Upper lobe of left lung (tissue), 6 donors: Measurements from ENCODE around the gene PCCA. TPM values are rescaled to one million over a fixed set of nuclear protein-coding genes. Genes with fewer than 3 reads are reported as not detected.

Experiments used
- ATAC-seq, 2 donors: fragments of 200-7000 bp; cut with Tn5 transposase; one replicate each; pipeline ENCODE4 v1.9.1; 2022; ENCODE audit warnings: mild to moderate bottlenecking in 2 of 2, moderate library complexity in 2 of 2; ENCODE audit not compliant: low FRiP score in 2 of 2
- DNase-seq, 2 donors: peaks; one replicate each; pipeline ENCODE4 v3.0.0-alpha.2; 2019 to 2020
- H3K27ac ChIP-seq, 4 donors: fragments of 200-600 bp; sonication (generic); one replicate each; pipeline ENCODE4 v1.5.1; 2016 to 2019
- H3K27me3 ChIP-seq, 4 donors: fragments of 200-600 bp; sonication (generic); one replicate each; pipeline ENCODE4 v1.5.1; 2017 to 2019
- H3K36me3 ChIP-seq, 4 donors: fragments of 200-600 bp; sonication (generic); one replicate each; pipeline ENCODE4 v1.5.1; 2016 to 2019
- H3K4me1 ChIP-seq, 4 donors: fragments of 200-600 bp; sonication (generic); one replicate each; pipeline ENCODE4 v1.5.1; 2018 to 2019
- H3K4me3 ChIP-seq, 4 donors: fragments of 200-600 bp; sonication (generic); one replicate each; pipeline ENCODE4 v1.5.1; 2017 to 2019; ENCODE audit warnings: mild to moderate bottlenecking in 2 of 4, moderate library complexity in 1 of 4
- H3K9me3 ChIP-seq, 4 donors: fragments of 200-600 bp; sonication (generic); one replicate each; pipeline ENCODE4 v1.5.1; 2018 to 2019
- CTCF ChIP-seq, 6 experiments: fragments of 450-650 bp in 4 of 6; fragments of 200-600 bp in 2 of 6; sonication (generic) in 2 of 6; IDR thresholded peaks; one replicate each; pipeline ENCODE4 v1.5.1; 2016 to 2019; ENCODE audit warnings: antibody characterized with exemption in 6 of 6
- EP300 ChIP-seq, 4 donors: sonication (generic); formaldehyde crosslinking; IDR thresholded peaks; one replicate each; pipeline ENCODE4 v1.5.1; 2017; ENCODE audit warnings: antibody characterized with exemption in 4 of 4, control low read depth in 2 of 4
- POLR2A ChIP-seq, 4 donors: fragments of 450-650 bp; IDR thresholded peaks; one replicate each; pipeline ENCODE4 v1.5.1; 2016 to 2017; ENCODE audit warnings: antibody characterized with exemption in 4 of 4, mild to moderate bottlenecking in 2 of 4
- POLR2AphosphoS5 ChIP-seq, 2 donors: sonication (generic); formaldehyde crosslinking; IDR thresholded peaks; one replicate each; pipeline ENCODE4 v1.5.1; 2017; ENCODE audit warnings: antibody characterized with exemption in 2 of 2
- whole genome bisulfite sequencing, 2 donors: methylation state at CpG; one replicate each; pipeline ENCODE4 v1.1.5; 2017 to 2018; 5-methylcytosine and 5-hydroxymethylcytosine counted together
- total RNA-seq, 6 donors: library from RNA; depleted of rRNA in 4 of 6; stranded (reverse); fragments of >200 nt in 4 of 6; gene quantifications; one replicate each; pipeline versions ENCODE4 v1.1.0 to v1.2.1, GENCODE V29; 2016 to 2021
- donor health status: DM: no; HTN: no; CAD: no; lungs with moderate emphysema.
- donor health status: DM: no; HTN: yes; CAD: no; lungs with severe emphysema.

The PCCA gene
- total RNA-seq, 6 donors from 2014 or later = 23.1 to 43.4 (median 30.0) TPM

- no peaks in the 10 kb centered on the region for H3K36me3 ChIP-seq
- H3K4me3 ChIP-seq = no peak overlapping the region
- no peaks in the 10 kb centered on the region for H3K27me3 ChIP-seq
- WGBS, 2 donors = 94 to 95% methylated on average over 11 to 12 of the region's 12 CpGs
- ATAC-seq (peak in 1 of 2 donors; percentile 58), DNase-seq (no peak)
- no peaks in the 10 kb centered on the region for H3K4me1 ChIP-seq
- TF ChIP-seq POLR2AphosphoS5 (IDR thresholded peaks at IDR 0.05) (no peak), POLR2A (IDR thresholded peaks at IDR 0.05) (no peak), EP300 (IDR thresholded peaks at IDR 0.05) (no peak), CTCF (IDR thresholded peaks at IDR 0.05) (no peak)
- H3K27ac ChIP-seq = no peak overlapping the region
- H3K9me3 ChIP-seq = no peaks in the 10 kb centered on the region
These were observed 389.4 kb downstream of the PCCA start for GRCh38 chr13:100478107-100478809.

GRCh38 chr13:100480676-100481075 is 391.8 kb downstream of the PCCA start:
- ATAC-seq (no peak), DNase-seq (no peak)
- H3K4me1 ChIP-seq = peaks cover 0 to 5% (median 0%) of the 10 kb centered on the region in 4 donors
- no peaks in the 10 kb centered on the region for H3K36me3 ChIP-seq
- H3K27me3 ChIP-seq = no peaks in the 10 kb centered on the region
- no peak overlapping the region for H3K27ac ChIP-seq
- TF ChIP-seq POLR2AphosphoS5 (IDR thresholded peaks at IDR 0.05) (no peak), CTCF (IDR thresholded peaks at IDR 0.05) (no peak), POLR2A (IDR thresholded peaks at IDR 0.05) (no peak)
- no peaks in the 10 kb centered on the region for H3K9me3 ChIP-seq
- WGBS, 2 donors = 83 to 86% methylated on average over 9 of the region's 9 CpGs
- H3K4me3 ChIP-seq = no peak overlapping the region

GRCh38 chr13:100483139-100483538 is 394.2 kb downstream of the PCCA start:
- Histone ChIP-seq H3K27me3 (no peaks in the 10 kb centered on the region), H3K4me3 (no peak overlapping the region), H3K9me3 (no peaks in the 10 kb centered on the region), H3K27ac (no peak overlapping the region), H3K4me1 (peaks cover 0 to 5% (median 0%) of the 10 kb centered on the region in 4 donors), H3K36me3 (no peaks in the 10 kb centered on the region)
- WGBS, 2 donors = 87 to 91% methylated on average over 6 of the region's 6 CpGs
- TF ChIP-seq POLR2A (IDR thresholded peaks at IDR 0.05) (no peak), CTCF (IDR thresholded peaks at IDR 0.05) (no peak), POLR2AphosphoS5 (IDR thresholded peaks at IDR 0.05) (no peak), EP300 (IDR thresholded peaks at IDR 0.05) (no peak)
- DNase-seq (no peak), ATAC-seq (no peak)

GRCh38 chr13:100483841-100484381 is 395.0 kb downstream of the PCCA start:
- 26 to 41% methylated on average over 8 of the region's 8 CpGs for WGBS, 2 donors
- H3K36me3 ChIP-seq = no peaks in the 10 kb centered on the region
- H3K4me3 ChIP-seq = no peak overlapping the region
- TF ChIP-seq EP300 (IDR thresholded peaks at IDR 0.05) (no peak), CTCF (IDR thresholded peaks at IDR 0.05) (no peak), POLR2A (IDR thresholded peaks at IDR 0.05) (no peak), POLR2AphosphoS5 (IDR thresholded peaks at IDR 0.05) (no peak)
- peaks cover 0 to 5% (median 0%) of the 10 kb centered on the region in 4 donors for H3K4me1 ChIP-seq
- no peak overlapping the region for H3K27ac ChIP-seq
- DNase-seq = no peak
- no peaks in the 10 kb centered on the region for H3K9me3 ChIP-seq
- no peak for ATAC-seq
- H3K27me3 ChIP-seq = no peaks in the 10 kb centered on the region

GRCh38 chr13:100484702-100485101 is 395.8 kb downstream of the PCCA start:
- DNase-seq = no peak
- no peaks in the 10 kb centered on the region for H3K27me3 ChIP-seq
- WGBS, 2 donors = 63 to 81% methylated on average over 3 of the region's 3 CpGs
- H3K27ac ChIP-seq = no peak overlapping the region
- H3K36me3 ChIP-seq = no peaks in the 10 kb centered on the region
- TF ChIP-seq POLR2A (IDR thresholded peaks at IDR 0.05) (no peak), EP300 (IDR thresholded peaks at IDR 0.05) (no peak), CTCF (IDR thresholded peaks at IDR 0.05) (no peak), POLR2AphosphoS5 (IDR thresholded peaks at IDR 0.05) (no peak)
- no peaks in the 10 kb centered on the region for H3K9me3 ChIP-seq
- no peak overlapping the region for H3K4me3 ChIP-seq
- peaks cover 0 to 5% (median under 1%) of the 10 kb centered on the region in 4 donors for H3K4me1 ChIP-seq
- ATAC-seq = no peak
